KBM-7 (cell line): Measurements from ENCODE around the gene DNAAF5.
"Not testable (repeated sequence)": the region's sequence is repeated elsewhere in the genome, so short reads cannot be mapped to it uniquely, and the experiment has no call there.

Source experiments
- DNase-seq: peaks from one replicate; pipeline ENCODE4 v3.0.0-alpha.2; 2015
- in situ Hi-C: fragments of 300-500 bp; cut with MboI; formaldehyde crosslinking; loops from 2 replicates; pipeline ENCODE4 v1.14.3; 2020; ENCODE audit warnings: low sequenced_read_pairs, low pct_unique_long_range_greater_than_20kb, mixed read lengths

The DNAAF5 gene

DNA sequence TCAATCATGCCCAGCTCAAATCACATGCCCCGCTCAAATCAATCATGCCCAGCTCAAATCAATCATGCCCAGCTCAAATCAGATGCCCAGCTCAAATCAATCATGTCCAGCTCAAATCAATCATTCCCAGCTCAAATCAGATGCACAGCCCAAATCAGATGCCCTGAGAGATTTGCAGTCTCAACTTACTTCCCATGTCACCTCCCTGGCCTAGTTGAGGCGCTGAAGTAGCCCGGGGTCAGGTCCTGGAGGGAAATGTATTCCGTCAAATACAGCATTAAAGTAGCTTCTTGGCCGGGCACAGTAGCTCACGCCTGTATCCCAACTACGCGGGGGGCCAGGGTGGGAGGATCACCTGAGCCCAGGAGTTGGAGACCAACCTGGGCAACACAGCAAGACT, 16.3 kb downstream of the DNAAF5 start:
- in situ Hi-C loops = no loop called here

DNA sequence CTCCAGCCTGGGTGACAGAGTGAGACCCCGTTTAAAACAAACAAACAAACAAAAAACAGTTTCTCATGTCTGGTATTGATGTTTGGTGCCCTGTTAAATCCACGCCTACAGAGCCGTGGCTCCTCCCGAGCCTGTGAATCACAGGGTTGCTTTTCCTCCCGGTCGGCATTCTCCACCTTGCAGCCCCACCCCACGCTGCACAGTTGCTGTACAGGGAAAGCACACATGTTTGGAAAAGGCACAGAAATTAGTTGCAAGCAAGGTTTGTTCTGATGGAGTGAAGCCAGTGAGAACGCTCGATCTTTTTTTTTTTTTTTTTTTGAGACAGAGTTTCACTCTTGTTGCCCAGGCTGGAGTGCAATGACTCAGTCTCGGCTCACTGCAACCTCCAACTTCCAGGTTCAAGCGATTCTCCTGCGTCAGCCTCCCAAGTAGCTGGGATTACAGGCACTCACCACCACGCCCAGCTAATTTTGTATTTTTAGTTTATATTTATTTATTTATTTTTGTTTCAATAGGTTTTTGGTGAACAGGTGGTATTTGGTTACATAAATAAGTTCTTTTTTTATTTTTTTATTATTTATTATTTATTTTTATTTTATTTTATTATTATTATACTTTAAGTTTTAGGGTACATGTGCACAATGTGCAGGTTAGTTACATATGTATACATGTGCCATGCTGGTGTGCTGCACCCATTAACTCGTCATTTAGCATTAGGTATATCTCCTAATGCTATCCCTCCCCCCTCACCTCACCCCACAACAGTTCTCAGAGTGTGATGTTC, 17.0 kb downstream of the DNAAF5 start:
- DNase-seq, in situ Hi-C loops: not testable (repeated sequence)

More for the DNA sequence above, 16.3 kb downstream of the DNAAF5 start:
- no peak for DNase-seq

DNA sequence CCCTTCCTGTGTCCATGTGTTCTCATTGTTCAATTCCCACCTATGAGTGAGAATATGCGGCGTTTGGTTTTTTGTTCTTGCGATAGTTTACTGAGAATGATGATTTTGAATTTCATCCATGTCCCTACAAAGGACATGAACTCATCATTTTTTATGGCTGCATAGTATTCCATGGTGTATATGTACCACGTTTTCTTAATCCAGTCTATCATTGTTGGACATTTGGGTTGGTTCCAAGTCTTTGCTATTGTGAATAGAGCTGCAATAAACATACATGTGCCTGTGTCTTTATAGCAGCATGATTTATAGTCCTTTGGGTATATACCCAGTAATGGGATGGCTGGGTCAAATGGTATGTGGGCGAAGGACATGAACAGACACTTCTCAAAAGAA, 17.6 kb downstream of the DNAAF5 start:
- in situ Hi-C loops, DNase-seq: not testable (repeated sequence)

DNA sequence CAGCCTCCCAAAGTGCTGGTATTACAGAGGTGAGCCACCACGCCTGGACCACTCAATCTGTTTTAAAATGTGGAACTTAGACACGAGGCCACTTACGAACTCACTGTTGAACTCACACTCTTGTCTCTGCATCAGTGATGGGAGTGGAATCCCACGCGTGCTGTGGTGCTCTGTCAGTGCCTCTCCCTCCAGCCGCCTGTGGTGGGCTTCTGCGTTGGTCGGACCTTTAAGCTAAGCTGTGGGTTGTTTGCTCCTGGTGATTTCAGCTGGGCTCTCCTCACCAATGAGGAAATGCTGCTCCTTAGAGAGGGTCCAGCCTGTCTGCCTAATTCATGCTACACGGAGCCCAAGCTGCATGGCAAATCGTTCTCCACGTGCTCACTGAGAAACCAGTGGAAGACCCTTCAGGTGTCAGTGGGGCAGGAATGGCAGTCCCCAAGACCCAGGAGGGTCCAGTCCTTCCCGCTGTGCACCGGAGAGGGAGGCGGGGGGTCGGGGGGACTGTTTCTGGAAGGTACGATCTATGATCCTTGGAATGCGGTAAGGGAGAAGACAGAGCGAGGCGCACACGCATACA, 18.4 kb downstream of the DNAAF5 start:
- no peak for DNase-seq
- in situ Hi-C loops = no loop called here

DNA sequence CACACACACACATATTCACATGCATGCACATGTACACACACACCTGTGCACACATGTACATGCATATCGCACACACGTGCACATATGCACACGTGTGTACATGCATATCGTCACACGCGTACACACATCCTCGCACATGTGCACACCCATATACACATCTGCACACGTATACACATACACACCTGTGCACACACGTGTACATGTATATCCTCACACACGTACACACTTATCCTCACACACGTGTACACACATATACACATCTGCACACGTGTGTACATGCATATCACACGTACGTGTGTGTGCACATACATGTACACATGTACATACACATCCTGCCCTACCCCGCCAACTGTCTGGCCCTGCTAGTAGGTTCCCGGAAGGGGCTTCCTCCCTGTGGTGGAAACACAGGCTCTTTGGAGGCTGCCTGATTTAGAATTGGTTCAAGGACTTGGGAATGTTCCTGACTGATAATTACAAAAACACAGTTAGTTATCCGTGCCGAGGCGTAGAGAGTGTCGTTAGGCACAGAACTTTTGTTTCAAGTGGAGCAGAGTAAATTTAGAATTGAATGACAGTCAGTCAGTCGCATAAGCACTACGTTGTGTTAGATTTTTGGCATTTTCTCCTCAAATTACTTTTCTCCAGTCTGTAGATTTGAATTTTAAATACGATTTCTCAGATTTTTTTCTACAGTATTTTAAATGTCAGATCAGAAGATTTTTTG, 19.1 kb downstream of the DNAAF5 start:
- in situ Hi-C loops = no loop called here
- no peak for DNase-seq

DNA sequence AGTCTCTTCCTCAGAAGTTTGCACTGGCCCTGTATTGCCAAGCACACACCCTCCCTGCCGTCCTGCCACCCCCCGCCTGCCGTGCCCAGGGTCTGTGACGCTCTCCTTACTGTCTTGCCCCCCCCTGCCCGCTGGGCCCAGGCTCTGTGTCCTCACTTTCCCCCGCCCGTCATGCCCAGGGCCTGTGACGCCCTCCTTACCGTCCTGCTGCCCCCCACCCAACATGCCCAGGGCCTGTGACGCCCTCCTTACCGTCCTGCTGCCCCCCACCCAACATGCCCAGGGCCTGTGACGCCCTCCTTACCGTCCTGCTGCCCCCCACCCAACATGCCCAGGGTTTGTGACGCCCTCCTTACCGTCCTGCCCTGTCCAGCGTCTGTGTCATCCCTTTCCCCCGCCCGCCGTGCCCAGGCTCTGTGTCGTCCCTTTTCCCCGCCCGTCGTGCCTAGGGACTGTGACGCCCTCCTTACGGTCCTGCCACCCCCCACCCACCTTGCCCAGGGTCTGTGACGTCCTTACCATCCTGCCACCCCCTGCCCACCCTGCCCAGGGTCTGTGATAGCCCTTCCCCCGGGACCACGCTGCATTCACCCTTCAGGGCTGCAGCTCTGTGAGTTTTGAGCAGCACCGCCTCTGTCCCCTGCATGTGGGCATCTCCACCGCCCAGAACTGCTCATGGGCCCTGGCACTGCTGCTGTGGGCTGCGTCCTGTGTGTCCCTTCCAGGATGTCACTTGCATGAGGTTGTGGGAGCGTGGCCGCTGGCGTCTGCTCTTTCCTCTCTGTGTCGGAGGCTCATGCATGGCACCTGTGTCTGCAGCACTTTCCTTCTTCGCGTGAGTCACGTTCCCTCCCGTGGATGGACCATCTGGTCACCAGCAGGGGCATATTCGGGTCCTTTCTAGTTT, 19.9 kb downstream of the DNAAF5 start:
- no peak for DNase-seq
- in situ Hi-C loops = no loop called here

DNA sequence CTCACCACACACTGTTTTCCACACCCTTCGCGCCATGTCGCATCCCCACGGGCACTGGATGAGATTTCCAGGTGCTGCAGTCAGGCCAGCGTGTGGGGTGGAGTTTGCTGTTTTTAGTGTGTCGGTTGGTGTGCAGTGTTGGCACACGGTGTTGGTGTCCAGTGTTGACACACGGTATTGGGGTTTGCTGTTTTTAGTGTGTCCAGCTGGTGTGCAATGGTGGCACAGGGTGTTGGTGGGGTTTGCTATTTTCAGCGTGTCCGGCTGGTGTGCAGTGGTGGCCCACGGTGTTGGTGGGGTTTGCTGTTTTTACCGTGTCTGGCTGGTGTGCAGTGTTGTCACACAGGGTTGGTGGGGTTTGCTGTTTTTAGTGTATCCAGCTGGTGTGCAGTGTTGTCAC, 20.7 kb downstream of the DNAAF5 start:
- no peak for DNase-seq
- in situ Hi-C loops = no loop called here

DNA sequence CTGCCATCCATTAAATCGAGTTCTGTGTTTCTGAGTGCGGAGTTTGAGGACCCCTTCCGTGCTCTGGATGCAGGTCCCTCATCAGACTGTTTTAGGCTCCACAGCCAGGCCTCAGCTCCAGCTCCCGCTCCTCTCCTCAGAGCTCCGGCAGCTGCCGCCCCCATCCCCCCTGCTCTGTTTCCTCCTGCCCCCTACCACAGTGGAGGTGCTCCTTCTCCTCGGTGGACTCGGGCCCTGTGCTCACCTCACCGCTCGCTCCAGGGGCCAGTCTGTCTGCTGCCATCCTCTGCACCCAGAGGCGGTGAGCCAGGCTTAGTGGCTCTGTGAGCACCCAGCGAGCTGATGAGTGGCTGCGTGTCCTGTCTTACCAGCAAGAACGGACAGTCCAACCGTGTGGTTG, 21.9 kb downstream of the DNAAF5 start:
- in situ Hi-C loops = no loop called here
- no peak for DNase-seq

DNA sequence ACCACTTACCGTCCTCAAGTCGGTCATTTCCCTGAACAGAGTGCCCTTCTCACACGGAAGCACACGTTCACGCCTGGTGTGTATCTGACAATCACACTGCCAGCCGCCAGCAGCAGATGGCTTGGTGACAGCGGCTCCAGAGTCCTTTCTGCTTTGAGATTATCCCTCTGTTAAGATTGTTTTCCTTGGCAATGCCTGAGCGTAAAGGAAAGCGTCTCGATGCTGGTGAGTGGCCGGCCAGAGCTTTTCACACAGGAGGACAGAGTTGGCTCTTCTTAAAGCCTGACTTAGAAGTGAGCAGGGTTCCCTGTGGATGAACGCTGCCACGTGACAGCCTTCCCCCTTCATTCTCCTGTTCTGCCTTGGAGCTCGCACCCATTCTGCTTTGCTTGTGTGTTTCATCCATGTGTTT, 22.6 kb downstream of the DNAAF5 start:
- in situ Hi-C loops = no loop called here

DNA sequence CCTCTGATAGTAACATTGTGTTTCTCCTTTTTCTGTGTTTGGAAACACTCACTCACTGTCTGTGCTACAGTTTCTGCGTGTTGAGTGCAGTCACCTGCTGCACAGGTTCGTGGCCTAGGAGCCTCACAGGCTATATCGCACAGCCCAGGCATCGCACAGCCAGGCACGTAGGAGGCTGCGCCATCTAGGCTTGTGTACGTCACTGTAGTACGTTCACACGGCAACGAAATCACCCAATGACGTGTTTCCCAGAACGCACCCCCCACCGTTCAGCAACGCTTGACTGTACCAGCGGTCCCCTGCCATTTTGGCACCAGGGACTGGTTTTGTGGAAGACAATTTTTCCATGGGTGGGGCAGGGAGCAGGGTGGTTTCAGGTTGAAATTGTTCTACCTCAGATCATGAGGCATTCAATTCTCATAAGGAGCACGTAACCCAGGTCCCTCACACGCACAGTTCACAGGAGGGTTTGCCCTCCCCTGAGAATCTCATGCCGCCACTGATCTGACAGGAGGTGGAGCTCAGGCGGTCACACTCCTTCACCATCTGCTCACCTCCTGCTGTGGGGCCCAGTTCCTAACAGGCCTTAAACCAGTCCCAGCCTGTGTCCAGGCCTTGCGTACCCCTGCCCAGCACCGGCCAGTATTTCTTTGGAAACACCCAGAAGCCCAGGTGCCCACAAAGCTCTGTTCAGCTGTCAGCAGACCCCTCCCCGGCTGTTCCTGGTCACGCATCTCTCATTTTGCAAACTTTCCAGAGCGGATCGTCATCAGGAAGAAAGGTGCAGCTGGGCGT, 23.8 kb downstream of the DNAAF5 start:
- no peak for DNase-seq
- in situ Hi-C loops = no loop called here

More for the DNA sequence above, 22.6 kb downstream of the DNAAF5 start:
- DNase-seq = no peak

DNA sequence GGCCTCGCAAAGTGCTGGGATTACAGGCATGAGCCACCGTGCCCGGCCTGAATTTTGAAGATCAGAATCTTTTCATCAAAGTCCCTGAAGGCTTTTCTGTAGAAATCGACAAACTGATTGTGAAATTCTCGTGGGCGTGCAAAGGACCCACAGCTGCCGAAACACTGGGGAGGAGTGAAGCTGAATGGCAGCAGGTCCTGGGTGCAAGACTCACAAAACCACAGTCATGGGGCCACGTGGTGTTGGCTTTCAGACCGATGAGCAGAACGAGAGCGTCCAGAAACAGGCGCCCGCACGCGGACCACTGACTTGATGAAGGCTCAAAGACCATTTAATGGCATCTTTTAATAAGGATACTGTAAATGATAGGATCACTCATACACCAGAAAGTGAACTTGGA, 25.3 kb downstream of the DNAAF5 start:
- no peak for DNase-seq
- in situ Hi-C loops = no loop called here

DNA sequence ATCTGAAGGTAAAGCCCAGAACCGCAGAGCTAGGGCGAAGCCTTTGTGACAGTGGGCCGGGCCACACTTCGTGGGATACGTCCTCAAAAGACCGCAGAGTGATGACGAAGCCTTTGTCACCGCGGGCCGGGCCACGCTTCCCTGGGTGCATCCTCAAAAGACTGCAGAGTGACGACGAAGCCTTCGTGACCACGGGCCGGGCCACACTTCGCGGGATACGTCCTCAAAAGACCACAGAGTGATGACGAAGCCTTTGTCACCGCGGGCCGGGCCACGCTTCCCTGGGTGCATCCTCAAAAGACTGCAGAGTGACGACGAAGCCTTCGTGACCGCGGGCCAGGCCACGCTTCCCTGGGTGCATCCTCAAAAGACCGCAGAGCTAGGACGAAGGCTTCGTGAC, 25.8 kb downstream of the DNAAF5 start:
- in situ Hi-C loops, DNase-seq: not testable (repeated sequence)

DNA sequence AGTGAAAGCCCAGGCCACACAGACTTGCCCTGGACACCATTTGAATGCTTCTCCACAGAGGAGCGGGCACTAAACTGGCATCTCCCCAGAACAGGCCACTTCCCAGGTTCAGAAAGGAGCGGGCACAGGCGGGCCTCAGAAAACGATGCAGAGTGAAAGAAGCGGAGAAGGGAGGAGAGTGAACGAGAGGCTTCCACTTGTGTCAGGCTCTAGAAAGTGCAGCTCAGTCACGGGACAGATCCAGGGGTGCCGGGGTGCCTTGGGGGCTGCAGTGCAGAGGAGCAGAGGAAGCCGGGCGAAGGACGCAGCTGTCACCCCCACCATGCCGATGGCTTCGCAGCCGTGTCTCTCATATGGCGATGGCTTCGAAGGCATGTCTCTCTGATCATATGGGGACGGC, 26.7 kb downstream of the DNAAF5 start:
- no peak for DNase-seq
- in situ Hi-C loops = no loop called here

DNA sequence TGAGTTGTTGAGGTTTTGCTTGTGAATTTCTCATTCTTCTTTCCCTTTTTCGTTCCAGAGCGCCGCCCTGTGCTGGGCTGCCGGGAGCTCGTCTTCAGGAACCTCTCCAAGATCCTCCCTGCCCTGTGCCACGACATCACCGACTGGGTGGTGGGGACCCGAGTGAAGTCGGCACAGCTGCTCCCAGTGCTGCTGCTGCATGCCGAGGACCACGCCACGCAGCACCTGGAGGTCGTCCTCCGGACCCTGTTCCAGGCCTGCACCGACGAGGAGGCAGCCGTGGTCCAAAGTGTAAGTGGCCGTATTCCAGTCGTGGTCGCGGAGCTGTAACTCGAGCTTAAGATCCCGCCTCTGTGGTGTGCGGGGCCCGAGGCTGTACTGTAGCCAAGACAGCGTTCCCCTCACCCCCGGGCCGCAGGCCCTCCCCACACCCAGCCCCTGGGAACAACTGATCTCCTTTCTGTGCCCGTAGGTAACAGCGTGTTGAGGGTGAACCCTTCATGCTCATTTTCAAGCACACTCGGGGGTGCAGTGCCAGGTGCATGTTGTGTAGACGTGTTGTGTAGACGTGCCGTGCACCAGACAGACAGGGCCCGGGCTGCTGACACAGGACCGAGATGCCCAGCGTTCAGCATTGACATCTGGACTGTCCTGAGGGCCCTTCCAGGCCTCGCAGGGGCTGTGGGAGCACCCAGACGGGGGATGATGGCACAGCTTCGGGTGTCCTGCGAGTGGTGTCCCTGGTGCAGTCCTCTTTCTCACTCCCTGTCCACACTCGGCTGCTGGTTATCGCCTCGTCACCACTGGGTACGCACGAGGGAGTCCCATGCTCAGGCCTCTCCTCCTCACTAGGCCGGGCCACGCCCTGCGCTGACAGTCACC, 28.3 kb downstream of the DNAAF5 start:
- DNase-seq = no peak
- in situ Hi-C loops = no loop called here

DNA sequence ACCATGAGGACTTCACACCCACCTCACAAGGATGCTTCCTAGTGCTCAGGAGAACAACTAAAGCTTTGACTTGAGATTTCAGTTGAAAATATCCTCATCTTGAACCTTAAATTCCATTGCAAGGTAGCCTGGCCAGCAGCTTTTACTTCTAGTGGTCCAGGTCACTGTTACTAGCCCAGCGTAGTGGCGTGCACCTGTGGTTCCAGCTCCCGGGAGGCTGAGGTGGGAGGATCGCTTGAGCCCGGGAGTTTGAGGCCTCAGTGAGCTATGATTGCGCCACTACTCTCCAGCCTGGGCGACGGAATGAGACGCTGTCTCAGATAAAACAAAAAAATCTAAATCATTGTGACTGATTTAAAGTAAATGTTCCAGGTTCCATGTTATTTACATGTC, 28.9 kb downstream of the DNAAF5 start:
- in situ Hi-C loops = no loop called here
- no peak for DNase-seq

DNA sequence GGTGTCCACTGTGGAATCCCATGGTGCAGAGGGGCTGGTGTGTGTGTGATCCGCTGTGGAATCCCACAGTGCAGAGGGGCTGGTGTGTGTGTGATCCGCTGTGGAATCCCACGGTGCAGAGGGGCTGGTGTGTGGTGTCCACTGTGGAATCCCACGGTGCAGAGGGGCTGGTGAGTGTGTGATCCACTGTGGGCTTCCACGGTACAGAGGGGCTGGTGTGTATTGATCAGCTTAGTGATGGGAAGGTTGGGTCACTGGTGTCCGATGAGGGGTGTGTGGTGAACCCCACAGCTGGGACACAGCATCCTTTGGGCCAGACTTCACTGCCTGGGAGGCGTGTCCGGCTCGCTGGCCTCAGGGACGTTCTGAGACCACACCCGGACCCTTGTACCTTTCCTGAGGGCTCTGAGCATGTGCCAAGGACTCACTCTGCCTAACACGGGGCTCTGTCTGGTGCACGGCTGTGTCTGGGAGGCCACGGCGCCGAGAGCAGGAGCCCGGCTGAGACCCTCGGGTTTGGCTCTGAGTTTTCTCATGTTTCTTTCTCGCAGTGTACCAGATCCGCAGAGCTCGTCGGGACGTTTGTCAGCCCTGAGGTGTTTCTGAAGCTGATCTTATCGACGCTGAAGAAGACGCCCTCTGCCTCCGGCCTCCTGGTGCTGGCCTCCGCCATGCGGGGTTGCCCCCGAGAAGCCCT, 29.9 kb downstream of the DNAAF5 start:
- no peak for DNase-seq
- in situ Hi-C loops = no loop called here

DNA sequence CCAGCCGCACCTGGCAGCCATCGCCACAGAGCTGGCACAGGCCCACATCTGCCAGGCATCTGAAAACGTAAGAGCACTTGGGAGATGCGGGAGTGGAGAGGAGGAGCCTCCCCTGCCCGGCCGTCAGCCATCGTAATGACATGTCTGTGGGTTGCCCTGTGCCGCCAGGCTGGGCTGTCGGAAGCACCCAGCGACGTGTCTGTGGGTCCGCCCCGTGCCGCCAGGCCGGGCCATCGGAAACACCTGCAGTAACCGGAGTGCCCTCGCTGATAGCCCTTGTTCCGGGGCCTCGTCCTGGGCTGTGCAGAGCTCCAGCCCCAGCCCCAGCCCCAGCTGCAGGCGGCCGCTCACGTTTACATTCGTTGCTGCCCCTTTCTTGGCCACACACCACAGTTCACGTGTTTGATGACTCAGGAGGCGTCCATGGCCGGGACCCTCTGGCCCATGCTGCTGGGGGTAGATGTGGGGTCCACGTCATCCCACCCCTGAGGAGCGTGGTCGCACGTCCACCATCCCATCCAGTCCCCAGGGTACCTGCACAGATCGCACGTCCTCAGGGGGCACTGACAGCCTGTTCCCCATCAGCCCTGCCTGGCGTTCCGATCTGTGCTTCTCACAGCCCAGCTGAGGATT, 30.5 kb downstream of the DNAAF5 start:
- DNase-seq = no peak
- in situ Hi-C loops = no loop called here
